OCI-LY7 (cell line): ENCODE results near the gene CCDC73. TPM values are rescaled to one million over a fixed set of nuclear protein-coding genes. Genes with fewer than 3 reads are reported as not detected.
"Not testable (repeated sequence)": the region's sequence is repeated elsewhere in the genome, so short reads cannot be mapped to it uniquely, and the experiment has no call there.

Experiments
- BruUV-seq: library from RNA; stranded (reverse); fragments of 400-500 nt; replicated peaks from 2 replicates; lab custom pipeline; 2021; lab: Mats Ljungman, UMichigan
- CTCF ChIA-PET: fragments of 300-600 bp; sonication (Branson Sonifier 250); formaldehyde crosslinking; loops from one replicate; lab custom pipeline; 2022; ENCODE audit warnings: antibody characterized with exemption; ENCODE audit not compliant: unreplicated experiment; lab: Charles Lee
- POLR2A ChIA-PET: fragments of 300-600 bp; sonication (Branson Sonifier 250); formaldehyde crosslinking; loops from one replicate; lab custom pipeline; 2022; ENCODE audit warnings: antibody characterized with exemption; lab: Charles Lee
- DNase-seq: peaks from one replicate; pipeline ENCODE4 v3.0.0-alpha.2; 2015; ENCODE audit warnings: low spot score
- H2AFZ ChIP-seq: fragments of 200-600 bp; sonication (generic), shearing (Covaris generic); 2 replicates; pipeline ENCODE4 v1.6.1; 2014; ENCODE audit warnings: mild to moderate bottlenecking, antibody characterized with exemption, low read length, moderate library complexity
- H3K27ac ChIP-seq: fragments of 200-600 bp; sonication (generic); 2 replicates; pipeline ENCODE4 v1.5.1; 2014; ENCODE audit warnings: mixed run types, low read depth, mild to moderate bottlenecking, moderate library complexity, low read length, inconsistent platforms; ENCODE audit not compliant: poor library complexity, severe bottlenecking
- H3K36me3 ChIP-seq: fragments of 200-600 bp; sonication (generic); 2 replicates; pipeline ENCODE4 v1.6.1; 2014; ENCODE audit warnings: mild to moderate bottlenecking, antibody characterized with exemption, low read length, moderate library complexity, mixed read lengths; ENCODE audit not compliant: insufficient read depth
- H3K4me1 ChIP-seq: fragments of 200-600 bp; sonication (generic); 2 replicates; pipeline ENCODE4 v1.5.1; 2014; ENCODE audit warnings: mild to moderate bottlenecking, low read length; ENCODE audit not compliant: insufficient read depth, poor library complexity, severe bottlenecking
- H3K4me2 ChIP-seq: fragments of 200-600 bp; sonication (generic); 2 replicates; pipeline ENCODE4 v1.6.1; 2014; ENCODE audit warnings: mild to moderate bottlenecking, low read length
- H3K4me3 ChIP-seq: fragments of 200-600 bp; sonication (generic); 2 replicates; pipeline ENCODE4 v1.5.1; 2014; ENCODE audit warnings: mild to moderate bottlenecking, low read depth, low read length; ENCODE audit not compliant: poor library complexity, severe bottlenecking
- H3K79me2 ChIP-seq: fragments of 200-600 bp; sonication (generic); 2 replicates; pipeline ENCODE4 v1.6.1; 2016; ENCODE audit warnings: low read depth, mild to moderate bottlenecking, low read length, moderate library complexity, mixed read lengths; ENCODE audit not compliant: insufficient read depth
- H3K9me2 ChIP-seq: fragments of 200-600 bp; sonication (generic); 2 replicates; pipeline ENCODE4 v1.6.1; 2016; ENCODE audit warnings: mild to moderate bottlenecking, low read length, mixed read lengths; ENCODE audit not compliant: insufficient read depth
- H3K9me3 ChIP-seq: fragments of 200-600 bp; sonication (generic); 2 replicates; pipeline ENCODE4 v1.6.1; 2014; ENCODE audit warnings: mild to moderate bottlenecking, mixed run types, low read length, mixed read lengths
- H4K20me1 ChIP-seq: fragments of 200-600 bp; sonication (generic); 2 replicates; pipeline ENCODE4 v1.6.1; 2014; ENCODE audit warnings: mild to moderate bottlenecking, antibody characterized with exemption, low read length, moderate library complexity, mixed read lengths; ENCODE audit not compliant: insufficient read depth
- CTCF ChIP-seq: fragments of 200-600 bp; sonication (generic); conservative IDR thresholded peaks from 2 replicates; pipeline ENCODE4 v1.5.1; 2014; ENCODE audit warnings: mild to moderate bottlenecking, antibody characterized with exemption, low read length, moderate library complexity, mixed read lengths
- EZH2phosphoT487 ChIP-seq: fragments of 200-600 bp; sonication (generic); IDR thresholded peaks from 2 replicates; pipeline ENCODE4 v1.6.1; 2018; ENCODE audit warnings: low read depth, borderline replicate concordance, mild to moderate bottlenecking, mixed run types, antibody characterized with exemption, low read length, moderate library complexity, mixed read lengths
- intact Hi-C: fragments of 100-400 bp; cut with micrococcal nuclease; formaldehyde crosslinking; loops from one replicate; pipeline ENCODE4 v1.10.0; 2022; ENCODE audit not compliant: unreplicated experiment
- total RNA-seq, 2 experiments: library from RNA; depleted of rRNA in 1 of 2; stranded (reverse); fragments of >200 nt in 1 of 2; shearing (Covaris generic) in 1 of 2; gene quantifications; 2 replicates each; pipeline ENCODE4 v1.2.3, GENCODE V29; 2014 to 2022

CCDC73 gene
- total RNA-seq, 2 experiments from 2014 or later: not detected

DNA sequence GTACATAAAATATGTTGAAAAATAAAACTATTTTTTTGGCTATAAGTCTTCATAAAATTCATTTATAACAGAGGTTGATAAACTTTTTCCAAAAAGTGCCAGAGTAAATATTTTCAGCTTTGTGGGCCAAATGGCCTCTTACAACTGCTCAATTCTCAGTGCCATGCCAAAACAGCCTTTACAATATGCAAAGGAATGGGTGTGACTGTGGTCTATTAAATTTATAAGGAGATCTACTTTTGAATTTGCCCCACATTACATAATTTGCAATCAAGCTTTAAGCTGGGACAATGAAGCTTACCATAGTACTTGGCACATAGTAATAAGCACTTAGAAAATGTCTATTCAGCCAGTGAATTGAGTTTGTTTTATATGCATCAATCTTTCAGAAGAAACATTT is 188.2 kb downstream of the CCDC73 start:
- CTCF ChIA-PET: no interaction called here
- no peak for DNase-seq
- H3K27ac ChIP-seq: no peak overlapping the region
- TF ChIP-seq CTCF (no peak), EZH2phosphoT487 (no peak)
- H2AFZ ChIP-seq: no peak overlapping the region
- H3K4me1 ChIP-seq: no peaks in the 10 kb centered on the region
- H3K36me3 ChIP-seq: peaks cover 67% of the 10 kb centered on the region
- intact Hi-C loops: no loop called here
- H3K9me2 ChIP-seq: no peaks in the 10 kb centered on the region
- no peaks in the 10 kb centered on the region; the same call in 1 of the 2 replicates for H4K20me1 ChIP-seq
- no peaks in the 10 kb centered on the region for H3K9me3 ChIP-seq
- no peak overlapping the region for H3K4me3 ChIP-seq
- peaks cover 4% of the 10 kb centered on the region; the same call in 1 of the 2 replicates for H3K79me2 ChIP-seq
- POLR2A ChIA-PET: interaction anchor here (0.6 kb wide), 1 partner anchor 24 kb away, joined by 3 read pairs; no protein-coding TSS in a partner anchor
- no peak overlapping the region for H3K4me2 ChIP-seq
- no TSS peak for BruUV-seq

- DNase-seq: no peak
- no peak overlapping the region for H3K4me2 ChIP-seq
- ChIA-PET POLR2A (no interaction called here), CTCF (no interaction called here)
- H3K9me3 ChIP-seq: no peaks in the 10 kb centered on the region
- peaks cover 94% of the 10 kb centered on the region for H3K36me3 ChIP-seq
- intact Hi-C loops: no loop called here
- TF ChIP-seq CTCF (no peak), EZH2phosphoT487 (no peak)
- H3K79me2 ChIP-seq: peaks cover 22% of the 10 kb centered on the region; the same call in 1 of the 2 replicates
- no peak overlapping the region for H2AFZ ChIP-seq
- H3K27ac ChIP-seq: no peak overlapping the region
- no peaks in the 10 kb centered on the region for H3K9me2 ChIP-seq
- no TSS peak for BruUV-seq
- H3K4me3 ChIP-seq: no peak overlapping the region
- no peaks in the 10 kb centered on the region for H3K4me1 ChIP-seq
- H4K20me1 ChIP-seq: peaks cover 4% of the 10 kb centered on the region; the same call in 1 of the 2 replicates
These were observed 191.6 kb downstream of the CCDC73 start for GRCh38 chr11:32602657-32603415.

GRCh38 chr11:32597921-32598320 is 196.5 kb downstream of the CCDC73 start:
- CTCF ChIA-PET: no interaction called here
- H3K4me3 ChIP-seq: no peak overlapping the region
- peaks cover 4% of the 10 kb centered on the region; the same call in 1 of the 2 replicates for H4K20me1 ChIP-seq
- intact Hi-C loops: no loop called here
- H3K4me2 ChIP-seq: no peak overlapping the region
- no peaks in the 10 kb centered on the region for H3K9me3 ChIP-seq
- H3K9me2 ChIP-seq: no peaks in the 10 kb centered on the region
- no peak overlapping the region for H3K27ac ChIP-seq
- POLR2A ChIA-PET: no interaction called here
- peaks cover 25% of the 10 kb centered on the region; the same call in 1 of the 2 replicates for H3K79me2 ChIP-seq
- BruUV-seq: no TSS peak
- no peak overlapping the region for H2AFZ ChIP-seq
- DNase-seq: no peak
- no peaks in the 10 kb centered on the region for H3K4me1 ChIP-seq
- peaks cover 100% of the 10 kb centered on the region for H3K36me3 ChIP-seq
- TF ChIP-seq EZH2phosphoT487 (no peak), CTCF (no peak)

GRCh38 chr11:32596114-32596513 is 198.3 kb downstream of the CCDC73 start:
- H3K27ac ChIP-seq, H4K20me1 ChIP-seq, H3K4me2 ChIP-seq, H3K4me3 ChIP-seq, H3K9me2 ChIP-seq, H2AFZ ChIP-seq, DNase-seq, BruUV-seq, intact Hi-C loops, H3K9me3 ChIP-seq, CTCF ChIA-PET, H3K4me1 ChIP-seq: not testable (repeated sequence)
- H3K36me3 ChIP-seq: peaks cover 99% of the 10 kb centered on the region
- POLR2A ChIA-PET: interaction anchor here (0.6 to 0.7 kb wide), 2 partner anchors 12 to 924 kb away, joined by 3 read pairs; no protein-coding TSS in a partner anchor
- H3K79me2 ChIP-seq: peaks cover 24% of the 10 kb centered on the region
